Glutamatergic neuron (in vitro differentiated cells): ENCODE measurements around the gene HOXC12. TPM values are rescaled to one million over a fixed set of nuclear protein-coding genes. Genes with fewer than 3 reads are reported as not detected.

Source experiments
- DNase-seq: peaks from one replicate; pipeline ENCODE4 v3.0.0; 2022
- H3K27ac Mint-ChIP-seq: one replicate; pipeline ENCODE4 v1.8.0; 2020; ENCODE audit warnings: mild to moderate bottlenecking, mixed read lengths, inconsistent platforms; ENCODE audit not compliant: unreplicated experiment
- H3K27me3 Mint-ChIP-seq: one replicate; pipeline ENCODE4 v1.8.0; 2020; ENCODE audit warnings: mild to moderate bottlenecking, moderate library complexity, mixed read lengths, inconsistent platforms; ENCODE audit not compliant: unreplicated experiment
- H3K36me3 Mint-ChIP-seq: one replicate; pipeline ENCODE4 v1.8.0; 2020; ENCODE audit warnings: mild to moderate bottlenecking, mixed read lengths, inconsistent platforms; ENCODE audit not compliant: unreplicated experiment
- H3K4me1 Mint-ChIP-seq: one replicate; pipeline ENCODE4 v1.8.0; 2020; ENCODE audit warnings: mild to moderate bottlenecking, low read depth, mixed read lengths, inconsistent platforms; ENCODE audit not compliant: unreplicated experiment
- H3K4me3 Mint-ChIP-seq: one replicate; pipeline ENCODE4 v1.8.0; 2020; ENCODE audit warnings: mild to moderate bottlenecking, mixed read lengths, inconsistent platforms; ENCODE audit not compliant: unreplicated experiment
- H3K9me3 Mint-ChIP-seq: one replicate; pipeline ENCODE4 v1.8.0; 2020; ENCODE audit warnings: mild to moderate bottlenecking, moderate library complexity, mixed read lengths, inconsistent platforms; ENCODE audit not compliant: unreplicated experiment
- CTCF ChIP-seq: fragments of 200-600 bp; sonication (generic); IDR thresholded peaks from one replicate; pipeline ENCODE4 v1.5.0; 2021; ENCODE audit not compliant: partially characterized antibody, unreplicated experiment
- total RNA-seq: library from RNA; stranded (reverse); fragmentation: NEBNext Ultra II Directional; extraction: Animal tissue kit (Norgen Biotek cat#: 25700); gene quantifications from one replicate; pipeline ENCODE4 v1.2.1, GENCODE V29; 2021; ENCODE audit not compliant: unreplicated experiment

Gene HOXC12
- total RNA-seq, 1 donor from 2014 or later, result not detected

- TF ChIP-seq CTCF, result no peak
- H3K4me3 Mint-ChIP-seq, result no peak overlapping the region
- no peak for DNase-seq
- no peaks in the 10 kb centered on the region for H3K4me1 Mint-ChIP-seq
- H3K9me3 Mint-ChIP-seq, result peaks cover 3% of the 10 kb centered on the region
- H3K27me3 Mint-ChIP-seq, result peaks cover 53% of the 10 kb centered on the region
- H3K27ac Mint-ChIP-seq, result no peak overlapping the region
- peaks cover 4% of the 10 kb centered on the region for H3K36me3 Mint-ChIP-seq
These were observed 2.3 kb downstream of the HOXC12 start for GRCh38 chr12:53956914-53957536.

GRCh38 chr12:53958128-53958527 is 3.4 kb downstream of the HOXC12 start:
- no peak for DNase-seq
- Mint-ChIP-seq H3K4me3 (no peak overlapping the region), H3K9me3 (peaks cover 3% of the 10 kb centered on the region), H3K4me1 (no peaks in the 10 kb centered on the region), H3K27ac (no peak overlapping the region), H3K36me3 (peaks cover 4% of the 10 kb centered on the region), H3K27me3 (peaks cover 48% of the 10 kb centered on the region)
- TF ChIP-seq CTCF, result no peak

- Mint-ChIP-seq H3K27me3 (peaks cover 43% of the 10 kb centered on the region), H3K36me3 (peaks cover 4% of the 10 kb centered on the region), H3K4me3 (no peak overlapping the region), H3K27ac (no peak overlapping the region), H3K9me3 (peaks cover 3% of the 10 kb centered on the region), H3K4me1 (no peaks in the 10 kb centered on the region)
- no peak for DNase-seq
- no peak for TF ChIP-seq CTCF
These were observed 4.6 kb downstream of the HOXC12 start for GRCh38 chr12:53959314-53959713.

GRCh38 chr12:53960187-53961024 is 5.7 kb downstream of the HOXC12 start:
- peaks cover 3% of the 10 kb centered on the region for H3K9me3 Mint-ChIP-seq
- peaks cover 47% of the 10 kb centered on the region for H3K27me3 Mint-ChIP-seq
- no peaks in the 10 kb centered on the region for H3K4me1 Mint-ChIP-seq
- no peak for TF ChIP-seq CTCF
- H3K36me3 Mint-ChIP-seq, result peaks cover 4% of the 10 kb centered on the region
- H3K27ac Mint-ChIP-seq, result no peak overlapping the region
- DNase-seq, result no peak
- no peak overlapping the region for H3K4me3 Mint-ChIP-seq
